Right lobe of liver (tissue), 6 donors: ENCODE measurements around the gene TCF7. TPM values are rescaled to one million over a fixed set of nuclear protein-coding genes. Genes with fewer than 3 reads are reported as not detected.

Experiments
- ATAC-seq, 4 donors: fragments of 200-7000 bp; cut with Tn5 transposase; one replicate each; pipeline ENCODE4 v1.9.1; 2020; ENCODE audit warnings: mild to moderate bottlenecking in 4 of 4, moderate library complexity in 4 of 4
- DNase-seq, 3 donors: peaks; one replicate each; pipeline ENCODE4 v3.0.0-alpha.2; 2020
- H3K27ac ChIP-seq, 3 donors: fragments of 200-600 bp; one replicate each; pipeline ENCODE4 v1.8.0; 2022
- H3K27me3 ChIP-seq, 2 donors: fragments of 200-600 bp; one replicate each; pipeline ENCODE4 v1.8.0; 2022
- H3K36me3 ChIP-seq, 4 donors: fragments of 200-600 bp; sonication (generic) in 1 of 4; one replicate each; pipeline versions ENCODE4 v1.5.1 to v1.8.0; 2017 to 2022; ENCODE audit warnings: control low read depth in 1 of 4
- H3K4me1 ChIP-seq, 4 donors: fragments of 200-600 bp; sonication (generic) in 1 of 4; one replicate each; pipeline versions ENCODE4 v1.5.1 to v1.8.0; 2017 to 2022; ENCODE audit warnings: control low read depth in 1 of 4
- H3K4me3 ChIP-seq, 3 donors: fragments of 200-600 bp; one replicate each; pipeline ENCODE4 v1.8.0; 2022
- H3K9me3 ChIP-seq, 4 donors: fragments of 200-600 bp; sonication (generic) in 1 of 4; one replicate each; pipeline versions ENCODE4 v1.5.1 to v1.8.0; 2017 to 2022; ENCODE audit warnings: control low read depth in 1 of 4
- CTCF ChIP-seq, 4 donors: fragments of 200-600 bp in 3 of 4; fragments of 450-650 bp in 1 of 4; IDR thresholded peaks; one replicate each; pipeline versions ENCODE4 v1.5.1 to v1.8.0; 2016 to 2022; ENCODE audit warnings: antibody characterized with exemption in 4 of 4, mild to moderate bottlenecking in 2 of 4
- POLR2A ChIP-seq: fragments of 450-650 bp; IDR thresholded peaks from one replicate; pipeline ENCODE4 v1.6.1; 2017; ENCODE audit warnings: antibody characterized with exemption, mild to moderate bottlenecking
- WGBS: methylation state at CpG from one replicate; pipeline ENCODE4 v1.1.6; 2018; ENCODE audit warnings: low coverage, low lambda C conversion rate; ENCODE audit not compliant: insufficient coverage; ENCODE audit errors: missing lambda C conversion rate; 5-methylcytosine and 5-hydroxymethylcytosine counted together
- intact Hi-C, 2 donors: fragments of 100-400 bp; cut with DNase I; formaldehyde crosslinking; loops; one replicate each; pipeline versions ENCODE4 v1.11.2 to v1.14.1; 2022
- total RNA-seq, 6 experiments: library from RNA; depleted of rRNA in 2 of 6; stranded (reverse); fragments of >200 nt in 2 of 6; fragmentation: NEBNext Ultra II Directional in 3 of 6; extraction: Animal tissue kit (Norgen Biotek cat#: 25700) in 3 of 6; gene quantifications; one replicate each; pipeline versions ENCODE4 v1.1.0 to v1.2.4, GENCODE V29; 2016 to 2023
- donor health status: DM: no; HTN: yes; CAD: no.
- donor health status: DM: no; HTN: no; CAD: no.
- donor health status: DM: no; HTN: no; CAD: no.
- donor health status: DM: no; HTN: yes; CAD: no.
- donor health status: DM: no; HTN: yes; CAD: no.

The TCF7 gene
- total RNA-seq, 6 experiments from 2014 or later, result 2.0 to 3.8 (median 2.7) TPM

GRCh38 chr5:134107779-134108178 lies 6.7 kb upstream of the TCF7 start:
- no peaks in the 10 kb centered on the region for H3K36me3 ChIP-seq
- WGBS, result 82% methylated on average over 3 of the region's 3 CpGs
- H3K4me3 ChIP-seq, result no peak overlapping the region
- no peaks in the 10 kb centered on the region for H3K27me3 ChIP-seq
- H3K4me1 ChIP-seq, result no peaks in the 10 kb centered on the region
- no peak for ATAC-seq
- TF ChIP-seq CTCF (IDR thresholded peaks at IDR 0.05) (no peak), POLR2A (no peak)
- no peaks in the 10 kb centered on the region for H3K9me3 ChIP-seq
- no peak overlapping the region for H3K27ac ChIP-seq
- intact Hi-C loops, result no loop called here
- DNase-seq, result no peak

GRCh38 chr5:134110382-134110781 lies 4.1 kb upstream of the TCF7 start:
- Histone ChIP-seq H3K4me3 (no peak overlapping the region), H3K27ac (no peak overlapping the region), H3K4me1 (peaks cover 0 to 8% (median 2%) of the 10 kb centered on the region in 4 donors), H3K9me3 (no peaks in the 10 kb centered on the region), H3K27me3 (no peaks in the 10 kb centered on the region), H3K36me3 (no peaks in the 10 kb centered on the region)
- intact Hi-C loops, result no loop called here
- DNase-seq (no peak), ATAC-seq (no peak)
- 56% methylated on average over 2 of the region's 10 CpGs for WGBS
- TF ChIP-seq POLR2A (no peak), CTCF (IDR thresholded peaks at IDR 0.05) (no peak)

DNA sequence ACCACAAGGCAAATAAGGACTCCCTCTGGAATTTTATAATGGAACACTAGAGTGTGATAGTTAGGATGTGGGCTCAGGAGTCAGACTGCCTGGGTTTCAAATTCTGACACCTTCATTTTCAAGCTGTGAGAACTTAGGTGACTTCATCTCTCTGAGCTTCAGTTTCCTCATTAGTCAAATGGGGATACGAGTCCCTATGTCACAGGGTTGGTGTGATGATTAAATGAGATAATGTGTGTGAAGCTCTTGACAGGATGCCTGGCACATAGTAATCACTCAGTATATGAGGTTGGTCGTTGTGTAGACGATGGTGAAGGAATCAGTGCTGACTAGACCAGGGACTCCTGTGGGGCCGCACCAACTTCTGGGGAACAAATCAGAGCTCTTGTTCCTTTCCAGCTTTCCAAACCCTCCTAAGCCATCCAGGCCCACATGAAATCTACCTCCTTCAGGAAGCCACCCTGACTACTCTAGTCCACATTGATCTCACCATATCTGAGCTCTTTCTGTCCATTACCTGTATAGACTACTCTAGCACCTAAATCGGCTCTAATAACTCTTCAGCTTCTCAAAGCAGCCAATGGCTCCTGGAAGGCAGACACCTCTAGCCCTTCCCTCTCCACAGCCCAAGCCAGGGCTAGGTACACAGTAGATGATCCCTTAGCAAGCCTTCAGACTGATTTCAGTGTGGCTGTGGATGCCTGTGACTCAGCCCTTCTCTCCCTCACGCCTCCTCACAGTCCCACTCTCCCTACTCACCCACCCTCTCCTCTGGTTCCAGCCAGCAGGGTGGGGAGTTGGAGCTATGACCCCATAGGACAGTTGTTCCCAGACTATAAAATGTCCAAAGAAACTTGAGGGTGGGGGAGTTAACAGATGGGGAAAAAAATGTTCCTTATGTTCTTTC lies 2.5 kb upstream of the TCF7 start:
- 85% methylated on average over 4 of the region's 6 CpGs for WGBS
- Histone ChIP-seq H3K9me3 (no peaks in the 10 kb centered on the region), H3K27ac (no peak overlapping the region), H3K4me3 (no peak overlapping the region), H3K36me3 (no peaks in the 10 kb centered on the region), H3K4me1 (peaks cover 0 to 8% (median 2%) of the 10 kb centered on the region in 4 donors), H3K27me3 (no peaks in the 10 kb centered on the region)
- no peak for ATAC-seq
- TF ChIP-seq POLR2A (no peak), CTCF (IDR thresholded peaks at IDR 0.05) (no peak)
- intact Hi-C loops, result no loop called here
- DNase-seq, result no peak

- H3K9me3 ChIP-seq, result no peaks in the 10 kb centered on the region
- ATAC-seq (no peak), DNase-seq (no peak)
- no peaks in the 10 kb centered on the region for H3K27me3 ChIP-seq
- 88% methylated on average over 1 of the region's 18 CpGs for WGBS
- H3K27ac ChIP-seq, result no peak overlapping the region
- TF ChIP-seq POLR2A (no peak), CTCF (IDR thresholded peaks at IDR 0.05) (no peak)
- no peaks in the 10 kb centered on the region for H3K36me3 ChIP-seq
- H3K4me3 ChIP-seq, result no peak overlapping the region
- peaks cover 0 to 8% (median 2%) of the 10 kb centered on the region in 4 donors for H3K4me1 ChIP-seq
- intact Hi-C loops, result no loop called here
These were observed 1.6 kb upstream of the TCF7 start for GRCh38 chr5:134112726-134113362.
